ENCODE measurements around the gene PHLDA1.

Gene PHLDA1

DNA sequence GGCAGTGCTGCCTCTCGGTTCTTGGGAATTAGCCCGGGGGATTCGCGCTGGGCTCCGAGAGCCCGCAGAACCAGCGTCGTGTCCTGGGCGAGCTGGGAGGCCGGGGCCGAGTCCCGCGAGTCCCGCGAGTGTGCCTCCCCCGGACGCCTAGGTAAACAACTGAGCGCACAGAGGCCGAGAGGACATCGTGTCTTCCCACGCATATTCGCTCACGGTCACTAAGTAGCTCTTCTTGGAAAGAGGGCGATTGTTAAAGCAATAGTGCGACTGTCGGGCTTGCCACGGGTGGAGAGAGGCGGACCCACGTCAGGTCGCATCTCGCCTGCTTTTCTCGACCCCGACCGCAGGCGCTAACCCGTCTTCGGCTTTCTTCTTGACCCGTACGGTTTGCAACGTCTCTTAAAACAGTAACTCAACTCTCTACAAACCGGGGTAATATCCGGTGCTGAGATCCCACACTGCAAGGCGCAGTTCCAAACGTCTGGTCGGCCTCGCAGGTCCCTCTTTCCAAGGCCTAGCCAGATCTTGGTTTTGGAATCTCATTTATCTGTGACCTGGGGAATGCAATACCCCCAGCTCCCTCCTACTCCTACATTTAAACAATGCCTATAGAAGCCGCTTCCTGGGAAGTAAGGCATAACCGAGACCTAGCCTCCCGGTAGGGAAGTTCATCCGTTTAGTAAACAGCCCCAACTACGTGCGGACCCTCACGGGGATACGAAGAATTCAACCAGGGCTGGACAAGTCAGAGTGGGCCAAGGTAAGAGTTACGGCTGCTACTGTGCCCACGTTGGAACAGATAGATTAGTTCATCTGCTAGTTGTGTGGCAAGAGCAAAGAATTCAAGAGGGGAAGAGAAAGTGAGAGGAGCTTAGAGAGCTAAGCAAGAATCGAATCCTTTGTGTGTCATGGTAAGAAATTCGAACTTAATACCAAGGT lies 736 bp upstream of the PHLDA1 start:
- Histone ChIP-seq H3K79me2 (ENCODE audit: insufficient read depth, low read length) (no peaks in the 10 kb centered on the region), H3K27me3 (ENCODE audit: insufficient read depth, low read length) (no peaks in the 10 kb centered on the region; the same call in 1 of the 2 replicates), H3K4me1 (ENCODE audit: insufficient read depth, low read length, severe bottlenecking) (peaks cover 17% of the 10 kb centered on the region), H3F3A (ENCODE audit: insufficient read depth, low read length) (no peaks in the 10 kb centered on the region), H2AFZ (ENCODE audit: low read length) (no peak overlapping the region), H4K20me1 (ENCODE audit: insufficient read depth, low read length) (no peaks in the 10 kb centered on the region), H3K9me3 (ENCODE audit: low read length) (no peaks in the 10 kb centered on the region), H3K9ac (ENCODE audit: low read length) (peak overlapping the region; percentile 46; the same call in 1 of the 2 replicates), H3K27ac (ENCODE audit: low read depth, low read length, poor library complexity, severe bottlenecking) (no peak overlapping the region), H3K36me3 (ENCODE audit: insufficient read depth, low read length) (no peaks in the 10 kb centered on the region), H3K9me2 (ENCODE audit: low read depth, low read length) (no peaks in the 10 kb centered on the region), H3K4me3 (ENCODE audit: low read depth, low read length, poor library complexity, severe bottlenecking) (peak overlapping the region; percentile 62), H3K4me2 (ENCODE audit: low read length) (peak overlapping the region; percentile 67)
- TF ChIP-seq CTCF (IDR thresholded peaks at IDR 0.05; ENCODE audit: low read length) (no peak), EZH2 (IDR thresholded peaks at IDR 0.05; ENCODE audit: borderline replicate concordance, low read length) (no peak)

DNA sequence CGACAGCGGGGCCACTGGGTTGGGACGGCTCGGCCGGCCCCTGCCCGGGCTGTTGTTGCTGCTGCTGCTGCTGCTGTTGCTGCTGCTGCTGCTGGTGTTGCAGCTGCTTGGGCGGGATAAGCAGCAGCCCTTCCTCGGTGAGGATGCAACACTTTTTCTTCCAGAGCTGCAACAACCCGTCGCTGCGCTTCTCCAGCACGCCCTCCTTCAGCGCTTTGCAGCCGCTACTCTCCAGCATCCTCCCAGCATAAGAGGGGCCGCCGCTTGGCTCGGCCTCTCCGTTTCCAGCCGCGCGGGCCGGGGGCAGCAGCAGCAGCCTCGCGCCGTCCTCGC lies 529 bp downstream of the PHLDA1 start:
- no peak overlapping the region for H2AFZ ChIP-seq (ENCODE audit: low read length)
- H3K27ac ChIP-seq (ENCODE audit: low read depth, low read length, poor library complexity, severe bottlenecking) = no peak overlapping the region
- no peaks in the 10 kb centered on the region; the same call in 1 of the 2 replicates for H3K27me3 ChIP-seq (ENCODE audit: insufficient read depth, low read length)
- TF ChIP-seq CTCF (IDR thresholded peaks at IDR 0.05; ENCODE audit: low read length) = no peak
- TF ChIP-seq EZH2 (IDR thresholded peaks at IDR 0.05; ENCODE audit: borderline replicate concordance, low read length) = no peak
- no peaks in the 10 kb centered on the region for H3F3A ChIP-seq (ENCODE audit: insufficient read depth, low read length)
- no peaks in the 10 kb centered on the region for H3K9me3 ChIP-seq (ENCODE audit: low read length)
- H3K9me2 ChIP-seq (ENCODE audit: low read depth, low read length) = no peaks in the 10 kb centered on the region
- peak overlapping the region; percentile 62 for H3K4me3 ChIP-seq (ENCODE audit: low read depth, low read length, poor library complexity, severe bottlenecking)
- H4K20me1 ChIP-seq (ENCODE audit: insufficient read depth, low read length) = no peaks in the 10 kb centered on the region
- peak overlapping the region; percentile 67 for H3K4me2 ChIP-seq (ENCODE audit: low read length)
- no peaks in the 10 kb centered on the region for H3K79me2 ChIP-seq (ENCODE audit: insufficient read depth, low read length)
- H3K36me3 ChIP-seq (ENCODE audit: insufficient read depth, low read length) = no peaks in the 10 kb centered on the region
- H3K4me1 ChIP-seq (ENCODE audit: insufficient read depth, low read length, severe bottlenecking) = peaks cover 17% of the 10 kb centered on the region
- H3K9ac ChIP-seq (ENCODE audit: low read length) = peak overlapping the region; percentile 46; the same call in 1 of the 2 replicates

DNA sequence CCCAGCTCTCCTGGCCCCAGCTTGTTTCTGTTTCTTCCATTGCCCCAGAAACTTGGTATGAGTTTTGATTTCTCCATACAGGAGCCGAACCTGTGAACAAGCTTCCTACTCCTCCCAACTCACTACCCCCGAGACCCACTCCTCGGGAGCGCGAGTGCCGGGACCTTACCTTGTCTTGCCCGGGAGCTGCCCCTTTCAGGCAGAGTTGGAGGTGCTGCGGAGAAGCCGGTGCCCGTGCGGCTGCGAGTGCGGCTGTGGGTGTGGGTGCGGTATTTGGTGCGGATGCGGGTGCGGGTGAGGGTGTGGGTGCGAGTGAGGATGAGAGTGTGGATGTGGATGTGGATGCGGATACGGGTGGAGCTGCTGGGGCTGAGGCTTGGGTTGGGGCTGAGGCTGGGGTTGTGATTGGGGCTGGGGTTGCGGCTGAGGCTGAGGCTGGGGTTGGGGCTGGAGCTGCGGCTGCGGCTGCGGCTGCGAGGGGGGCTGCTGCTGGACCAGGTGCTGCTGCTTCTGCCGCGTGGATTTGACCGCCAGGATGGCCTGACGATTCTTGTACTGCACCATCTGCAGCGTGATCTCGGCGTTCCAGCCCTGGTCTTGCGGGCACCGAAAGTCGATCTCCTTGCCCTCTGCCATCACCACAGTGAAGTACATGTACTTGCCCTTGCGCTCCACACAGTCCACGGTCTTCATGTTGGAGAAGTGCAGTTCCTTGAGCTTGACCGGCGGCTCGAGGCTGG lies 1.1 kb downstream of the PHLDA1 start:
- TF ChIP-seq EZH2 (IDR thresholded peaks at IDR 0.05; ENCODE audit: borderline replicate concordance, low read length) = no peak
- TF ChIP-seq CTCF (IDR thresholded peaks at IDR 0.05; ENCODE audit: low read length) = no peak
- H3K4me3 ChIP-seq (ENCODE audit: low read depth, low read length, poor library complexity, severe bottlenecking) = peak overlapping the region; percentile 62
- no peaks in the 10 kb centered on the region; the same call in 1 of the 2 replicates for H3K27me3 ChIP-seq (ENCODE audit: insufficient read depth, low read length)
- H3K4me1 ChIP-seq (ENCODE audit: insufficient read depth, low read length, severe bottlenecking) = peaks cover 17% of the 10 kb centered on the region
- no peaks in the 10 kb centered on the region for H3F3A ChIP-seq (ENCODE audit: insufficient read depth, low read length)
- H4K20me1 ChIP-seq (ENCODE audit: insufficient read depth, low read length) = no peaks in the 10 kb centered on the region
- H3K4me2 ChIP-seq (ENCODE audit: low read length) = peak overlapping the region; percentile 67
- no peaks in the 10 kb centered on the region for H3K79me2 ChIP-seq (ENCODE audit: insufficient read depth, low read length)
- no peak overlapping the region for H3K27ac ChIP-seq (ENCODE audit: low read depth, low read length, poor library complexity, severe bottlenecking)
- H3K9me2 ChIP-seq (ENCODE audit: low read depth, low read length) = no peaks in the 10 kb centered on the region
- no peaks in the 10 kb centered on the region for H3K9me3 ChIP-seq (ENCODE audit: low read length)
- H2AFZ ChIP-seq (ENCODE audit: low read length) = no peak overlapping the region
- peak overlapping the region; percentile 15; the same call in 1 of the 2 replicates for H3K9ac ChIP-seq (ENCODE audit: low read length)
- H3K36me3 ChIP-seq (ENCODE audit: insufficient read depth, low read length) = no peaks in the 10 kb centered on the region

Measured in OCI-LY1 (cell line).